ENCODE measurements around the gene COL9A3. TPM values are rescaled to one million over a fixed set of nuclear protein-coding genes. Genes with fewer than 3 reads are reported as not detected.

The COL9A3 gene
- total and polyA plus RNA-seq, 8 donors: 2.3 to 107 (median 56.2) TPM

- Histone ChIP-seq H3K36me3 (no peaks in the 10 kb centered on the region), H3K27ac (no peak overlapping the region), H3K9me3 (no peaks in the 10 kb centered on the region), H3K4me1 (peaks cover 0 to 7% of the 10 kb centered on the region in 2 donors), H3K27me3 (peaks cover 0 to 9% of the 10 kb centered on the region in 2 donors), H3K4me3 (no peak overlapping the region)
- TF ChIP-seq CTCF (IDR thresholded peaks at IDR 0.05): no peak
- no peak for ATAC-seq
- intact Hi-C loops (cut with DNase I): no loop called here
- peak in 1 of 4 donors; percentile 20 for DNase-seq
Measured at GRCh38 chr20:62839261-62839660, 22.4 kb downstream of the COL9A3 start.

DNA sequence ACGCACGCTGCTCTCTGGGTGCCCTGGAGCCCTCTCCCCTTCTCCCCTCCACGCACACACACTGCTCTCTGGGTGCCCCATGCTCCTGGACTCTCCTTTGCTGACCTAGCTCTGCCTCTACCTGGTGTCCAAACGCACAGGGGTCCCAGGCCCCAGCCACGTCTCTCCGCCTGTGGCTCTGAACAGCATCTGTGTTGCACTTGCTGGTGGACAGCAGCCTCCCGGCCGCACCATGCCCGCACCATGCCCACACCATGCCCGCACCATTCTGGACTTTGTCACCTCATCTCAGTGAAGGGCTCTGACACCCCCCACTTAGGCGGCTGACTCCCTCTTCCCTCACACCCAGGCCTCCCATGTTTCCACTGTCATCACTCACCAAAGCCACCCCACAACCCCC, 23.0 kb downstream of the COL9A3 start:
- no peak overlapping the region for H3K27ac ChIP-seq
- DNase-seq (peak in 1 of 4 donors; percentile 53), ATAC-seq (no peak)
- peaks cover 0 to 9% of the 10 kb centered on the region in 2 donors for H3K27me3 ChIP-seq
- intact Hi-C loops (cut with DNase I): no loop called here
- peaks cover 0 to 7% of the 10 kb centered on the region in 2 donors for H3K4me1 ChIP-seq
- no peaks in the 10 kb centered on the region for H3K9me3 ChIP-seq
- TF ChIP-seq CTCF (IDR thresholded peaks at IDR 0.05): no peak
- no peak overlapping the region for H3K4me3 ChIP-seq
- no peaks in the 10 kb centered on the region for H3K36me3 ChIP-seq

- peaks cover 0 to 9% of the 10 kb centered on the region in 2 donors for H3K27me3 ChIP-seq
- no peak overlapping the region for H3K27ac ChIP-seq
- DNase-seq (peak in 1 of 4 donors; percentile 67), ATAC-seq (no peak)
- H3K4me3 ChIP-seq: no peak overlapping the region
- peaks cover 0 to 7% of the 10 kb centered on the region in 2 donors for H3K4me1 ChIP-seq
- H3K36me3 ChIP-seq: peaks cover 0 to 3% of the 10 kb centered on the region in 2 donors
- H3K9me3 ChIP-seq: no peaks in the 10 kb centered on the region
- no peak for TF ChIP-seq CTCF (IDR thresholded peaks at IDR 0.05)
- intact Hi-C loops (cut with DNase I): no loop called here
Measured at GRCh38 chr20:62840244-62841197, 23.7 kb downstream of the COL9A3 start.

DNA sequence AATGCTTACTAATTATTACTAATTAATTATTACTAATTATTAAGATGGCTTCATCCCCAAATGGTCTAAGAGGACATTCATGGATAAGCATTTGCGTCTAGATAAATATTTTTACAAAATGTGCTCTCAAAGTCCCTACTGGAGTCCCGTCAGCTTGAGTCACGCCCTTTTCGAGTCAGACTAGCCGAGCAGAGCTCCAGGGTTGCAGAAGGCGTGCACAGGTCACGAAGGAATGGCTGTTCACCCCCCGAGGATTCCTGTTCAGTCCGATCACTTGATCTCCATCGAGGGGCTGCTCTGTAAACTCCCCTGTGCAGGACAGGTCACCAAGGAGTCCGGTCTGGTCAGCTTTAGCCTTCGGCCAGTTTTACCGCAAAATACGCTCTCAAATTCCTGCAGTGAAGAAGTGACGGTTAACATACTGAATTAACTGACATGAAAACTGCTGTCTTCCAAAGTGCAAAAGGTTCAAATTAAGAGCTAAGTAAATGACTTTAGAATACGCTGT, 24.9 kb downstream of the COL9A3 start:
- no peak for ATAC-seq
- TF ChIP-seq CTCF (IDR thresholded peaks at IDR 0.05): no peak
- no peak overlapping the region for H3K27ac ChIP-seq
- intact Hi-C loops (cut with DNase I): no loop called here
- H3K4me3 ChIP-seq: no peak overlapping the region
- peak in 1 of 4 donors; percentile 12 for DNase-seq
- H3K4me1 ChIP-seq: peaks cover 0 to 7% of the 10 kb centered on the region in 2 donors
- peaks cover 0 to 9% of the 10 kb centered on the region in 2 donors for H3K36me3 ChIP-seq
- H3K9me3 ChIP-seq: no peaks in the 10 kb centered on the region
- H3K27me3 ChIP-seq: no peaks in the 10 kb centered on the region

DNA sequence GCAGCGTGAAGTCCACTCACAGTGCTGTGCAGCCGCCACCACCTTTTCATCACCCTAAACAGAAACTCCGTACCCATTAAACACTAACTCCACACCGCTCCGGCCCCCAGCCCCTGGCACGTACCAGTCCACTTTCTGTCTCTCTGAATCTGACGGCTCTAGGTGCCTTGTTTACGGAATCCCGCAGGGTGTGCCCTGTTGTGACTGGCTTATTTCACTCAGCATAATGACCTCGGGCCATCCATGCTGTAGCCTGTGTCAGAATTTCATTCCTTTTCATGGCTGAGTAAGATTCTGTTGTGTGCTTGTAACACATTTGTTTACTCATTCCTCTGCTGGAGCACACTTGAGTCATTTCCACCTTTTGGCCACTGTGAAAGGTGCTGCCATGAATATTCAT, 26.8 kb downstream of the COL9A3 start:
- ATAC-seq (no peak), DNase-seq (no peak)
- TF ChIP-seq CTCF (IDR thresholded peaks at IDR 0.05): no peak
- H3K27me3 ChIP-seq: no peaks in the 10 kb centered on the region
- no peaks in the 10 kb centered on the region for H3K9me3 ChIP-seq
- no peak overlapping the region for H3K4me3 ChIP-seq
- H3K27ac ChIP-seq: no peak overlapping the region
- peaks cover 0 to 9% of the 10 kb centered on the region in 2 donors for H3K36me3 ChIP-seq
- intact Hi-C loops (cut with DNase I): no loop called here
- no peaks in the 10 kb centered on the region for H3K4me1 ChIP-seq
